Middle frontal gyrus (tissue), 1 donor: Measurements from ENCODE around the gene CDHR1.

Experiments
- DNase-seq: peaks from one replicate; pipeline ENCODE4 v3.0.0-alpha.2; 2015; ENCODE audit warnings: low spot score; ENCODE audit errors: extremely low spot score

CDHR1 gene

DNA sequence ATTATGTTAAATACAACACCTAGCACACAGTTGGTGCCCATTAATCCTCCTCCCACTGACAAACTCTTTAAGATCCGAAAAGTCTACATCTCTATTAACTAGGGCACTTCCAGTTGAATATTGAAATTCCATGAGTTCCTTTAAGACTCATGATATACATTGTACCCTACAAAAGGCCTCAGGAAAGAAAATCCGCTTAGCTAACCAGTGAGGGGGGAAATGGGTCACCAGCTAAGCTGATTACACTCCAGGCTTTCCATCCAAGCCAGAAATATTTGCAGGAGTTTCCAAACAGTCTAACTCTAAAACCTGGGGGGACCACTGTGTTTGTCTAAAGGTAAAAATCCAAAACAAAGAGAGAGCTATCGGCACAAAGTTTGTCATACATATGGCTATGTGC is 32.3 kb downstream of the CDHR1 start:
- no peak for DNase-seq

DNA sequence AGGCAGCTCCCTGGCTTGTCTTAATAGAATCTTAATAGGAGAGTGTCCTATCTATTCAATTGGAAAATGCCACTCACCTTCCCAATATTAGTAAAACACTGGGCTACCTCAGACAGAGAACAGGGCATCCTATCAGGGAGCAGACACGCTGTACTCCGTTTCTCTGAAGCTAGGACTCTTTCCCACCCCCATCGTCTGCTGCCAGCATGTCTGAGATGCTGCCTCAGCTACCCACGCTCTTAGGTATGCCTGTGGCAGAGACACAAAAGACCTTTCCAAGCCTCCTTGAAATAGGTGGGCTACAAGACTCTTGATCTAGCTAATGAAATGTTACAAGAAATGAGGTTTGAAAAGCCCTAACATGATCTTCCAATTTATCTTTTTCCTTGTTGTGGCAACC is 33.5 kb downstream of the CDHR1 start:
- DNase-seq: no peak

DNA sequence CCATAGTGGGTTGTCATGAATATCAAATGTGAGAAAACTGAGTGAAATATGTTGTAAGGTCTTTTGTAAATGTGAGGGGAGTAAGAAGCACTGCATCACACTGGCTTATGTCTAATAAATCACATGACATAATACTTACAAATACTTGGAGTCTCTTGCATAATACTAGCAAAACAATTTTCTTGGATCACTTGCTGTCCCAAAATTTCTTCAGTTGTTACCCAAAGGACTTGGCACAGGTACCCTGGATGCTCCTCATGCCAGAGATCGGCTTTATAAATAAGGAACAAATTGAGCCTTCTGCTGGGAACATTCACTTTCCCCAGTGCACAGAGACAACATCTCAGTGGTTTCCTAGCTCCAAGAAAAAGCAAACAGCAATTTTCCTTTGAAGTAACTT is 36.0 kb downstream of the CDHR1 start:
- no peak for DNase-seq

DNA sequence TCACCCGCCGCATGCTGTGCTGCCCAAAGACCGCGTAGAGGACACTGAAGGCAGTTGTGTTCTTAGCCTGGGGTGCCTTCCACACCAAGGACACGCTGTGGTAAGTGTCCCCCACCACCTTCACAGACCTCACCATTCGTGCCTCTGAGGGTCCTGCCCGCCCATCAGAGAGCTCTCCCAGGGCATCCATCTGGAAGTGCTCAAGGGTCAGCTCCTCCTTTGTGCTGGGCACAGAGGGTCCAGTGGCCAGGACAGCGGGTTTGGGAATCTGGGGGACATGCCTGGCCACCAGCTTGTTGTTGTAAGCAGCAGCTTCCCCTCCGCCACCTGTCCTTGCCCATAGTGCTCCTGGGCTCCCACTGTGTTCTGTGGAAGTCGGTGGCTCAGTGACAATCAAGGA is 38.0 kb downstream of the CDHR1 start:
- no peak for DNase-seq

DNA sequence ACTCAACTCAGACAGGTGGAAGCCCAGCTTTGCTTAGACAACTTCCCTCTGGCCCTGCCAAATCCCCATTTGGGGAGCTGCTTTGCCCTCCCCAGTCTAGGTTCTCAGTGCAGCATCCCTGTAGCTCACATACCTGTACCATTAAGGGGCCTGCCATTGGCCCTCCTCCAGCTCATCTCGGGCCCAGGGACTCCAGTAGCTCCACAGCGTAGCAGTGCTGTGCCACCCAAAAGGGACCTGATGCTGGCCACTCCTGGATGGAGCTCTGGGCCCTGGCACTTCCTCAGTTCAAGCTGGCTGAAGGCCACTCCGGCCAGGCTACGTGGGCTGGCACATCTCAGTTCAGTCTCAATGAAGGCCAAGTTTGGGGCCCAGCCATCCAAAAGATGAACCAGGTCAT is 39.6 kb downstream of the CDHR1 start:
- DNase-seq: no peak

DNA sequence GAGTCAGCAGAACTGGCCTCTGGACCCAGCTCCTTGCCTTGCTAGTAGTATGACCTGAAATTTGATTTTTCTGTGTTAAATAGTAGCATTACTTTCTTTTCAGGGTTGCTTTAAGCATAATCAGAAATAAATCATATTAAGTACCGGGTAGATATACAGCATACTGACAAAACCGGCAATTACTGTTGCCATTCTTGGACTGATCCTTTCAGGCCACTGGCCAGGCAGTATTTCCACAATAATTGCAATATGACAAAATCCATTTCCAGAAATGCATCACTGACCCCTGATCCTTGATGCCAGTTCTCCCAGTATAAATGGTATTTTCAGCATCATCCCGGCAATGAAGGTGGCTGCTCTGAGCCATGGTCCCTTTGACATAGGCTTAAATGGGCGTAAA is 40.1 kb downstream of the CDHR1 start:
- no peak for DNase-seq

DNA sequence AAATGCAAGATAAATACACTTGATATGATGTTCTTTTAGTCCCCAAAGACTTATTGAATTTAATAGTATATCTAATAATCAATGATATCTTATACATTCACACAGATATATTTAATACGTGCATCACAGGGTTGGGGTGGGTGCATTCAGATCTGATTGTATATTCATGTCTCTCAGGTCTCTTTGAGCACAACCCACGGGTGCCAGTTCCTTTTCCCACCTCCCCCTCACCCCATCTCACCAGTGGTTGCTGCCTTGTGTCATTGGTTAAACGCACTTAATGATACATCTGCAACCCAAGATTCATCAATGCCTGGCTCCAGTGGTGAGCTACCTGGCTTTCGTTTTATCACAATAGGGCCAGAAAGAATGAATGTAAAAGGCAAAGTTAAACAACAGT is 40.8 kb downstream of the CDHR1 start:
- no peak for DNase-seq

DNA sequence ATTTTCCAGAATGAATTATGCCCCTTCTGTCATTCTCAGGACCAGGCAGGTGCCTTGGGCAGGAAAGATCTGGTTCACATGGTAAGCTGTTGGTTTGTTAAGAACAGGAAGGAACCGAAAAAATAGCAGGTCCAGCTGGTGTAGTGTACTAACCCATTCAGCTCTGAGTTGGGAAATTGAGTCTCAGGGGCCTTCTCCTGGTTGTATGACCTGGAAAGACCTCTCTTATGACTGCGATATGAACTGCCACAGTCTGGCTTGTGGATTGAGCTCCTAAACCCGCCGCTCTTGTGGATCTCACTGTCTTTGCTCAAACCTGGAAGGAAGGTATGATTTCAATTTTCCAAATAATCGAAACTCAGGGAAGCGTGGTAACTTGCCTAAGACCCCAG is 42.5 kb downstream of the CDHR1 start:
- no peak for DNase-seq

DNA sequence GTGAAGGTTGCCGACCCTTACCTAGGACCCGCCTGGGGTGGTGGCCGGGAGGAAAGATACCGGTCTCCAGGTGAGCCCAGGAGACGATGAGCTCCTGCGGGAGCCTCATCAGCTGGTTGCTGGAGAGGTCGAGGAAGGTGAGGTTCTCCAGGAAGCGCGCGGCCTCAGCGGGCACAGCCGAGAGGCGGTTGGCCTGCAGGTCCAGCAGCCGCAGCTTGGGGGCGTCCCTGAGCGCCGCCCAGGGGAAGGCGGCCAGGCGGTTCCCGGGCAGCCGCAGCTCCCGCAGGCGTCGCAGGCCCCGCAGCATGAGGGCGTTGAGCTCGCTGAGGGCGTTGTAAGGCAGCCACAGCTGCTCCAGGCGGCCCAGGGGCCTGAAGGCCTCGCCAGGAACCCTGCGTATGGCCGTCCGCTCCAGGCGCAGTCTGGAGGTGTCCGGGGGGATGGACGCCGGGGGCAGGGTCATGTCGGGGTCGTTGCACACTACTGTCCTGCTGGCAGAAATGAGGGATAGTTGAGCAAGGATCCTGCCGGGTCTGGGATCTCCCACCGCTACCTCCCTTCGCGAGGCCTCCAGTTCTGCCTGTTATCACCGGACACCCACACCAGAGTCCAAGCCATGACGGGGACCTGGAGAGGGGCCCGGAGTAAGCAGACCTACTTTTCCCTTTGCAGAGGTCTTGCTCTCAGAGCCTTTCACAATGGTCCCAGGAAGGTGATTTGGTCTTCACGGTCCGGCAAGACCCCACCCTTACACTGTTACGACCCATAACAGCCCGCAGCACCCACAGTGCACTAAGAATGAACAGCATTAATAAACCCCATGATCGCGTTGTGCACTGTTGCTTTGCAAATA is 43.1 kb downstream of the CDHR1 start:
- no peak for DNase-seq

DNA sequence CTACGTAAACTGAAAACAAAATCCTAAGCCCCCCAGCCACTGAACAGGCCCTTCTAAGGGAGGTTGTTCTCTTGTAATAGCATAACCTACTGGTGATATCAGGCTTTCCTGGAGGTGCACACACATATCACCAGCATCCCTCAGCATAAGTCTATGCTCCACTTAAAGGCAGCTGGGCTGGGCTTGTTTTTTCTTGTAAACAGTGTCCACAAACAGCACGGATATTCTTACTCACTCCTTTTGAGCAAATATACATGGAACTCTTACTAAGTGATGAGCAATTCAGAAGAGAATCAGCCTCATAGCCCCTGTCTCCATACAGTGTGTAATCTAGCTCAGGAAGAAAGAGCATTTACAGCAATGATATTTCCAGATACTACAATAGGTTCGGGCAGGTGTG is 44.6 kb downstream of the CDHR1 start:
- no peak for DNase-seq

DNA sequence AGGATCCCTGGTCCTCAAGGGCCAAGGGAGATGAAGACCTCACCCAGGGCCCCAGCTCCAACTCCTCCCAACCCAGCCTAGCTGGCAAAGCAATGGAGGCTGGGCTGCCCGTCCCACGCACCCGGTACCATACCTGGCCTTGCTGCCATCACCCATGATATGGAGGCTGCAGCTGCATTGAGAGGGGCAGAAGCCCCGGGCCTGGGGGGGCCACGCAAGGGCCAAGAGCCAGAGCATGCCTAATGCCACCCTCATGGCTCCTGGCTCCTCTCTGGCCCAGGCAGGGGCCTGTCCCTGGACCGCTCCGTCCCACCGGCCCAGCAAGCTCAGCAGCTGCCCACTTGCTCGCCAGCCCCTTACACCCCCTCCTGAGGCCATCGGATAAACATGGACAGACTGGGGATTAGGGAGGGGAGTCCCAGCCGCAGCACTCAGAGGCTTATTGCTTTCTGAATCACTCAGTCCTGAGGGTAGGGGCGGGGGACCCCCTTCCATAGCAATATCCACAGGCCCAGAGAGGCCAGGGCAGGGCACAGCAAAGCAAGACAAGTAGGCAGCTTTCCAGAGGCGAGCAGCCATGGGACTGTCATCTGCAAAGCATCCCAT is 47.0 kb downstream of the CDHR1 start, which contains the start of gene LRIT1:
TSS of gene LRIT1 (minus strand) at position 362 of the 606 bp plus-strand sequence. CDS start at position 255, 107 bp downstream.
- DNase-seq: no peak

DNA sequence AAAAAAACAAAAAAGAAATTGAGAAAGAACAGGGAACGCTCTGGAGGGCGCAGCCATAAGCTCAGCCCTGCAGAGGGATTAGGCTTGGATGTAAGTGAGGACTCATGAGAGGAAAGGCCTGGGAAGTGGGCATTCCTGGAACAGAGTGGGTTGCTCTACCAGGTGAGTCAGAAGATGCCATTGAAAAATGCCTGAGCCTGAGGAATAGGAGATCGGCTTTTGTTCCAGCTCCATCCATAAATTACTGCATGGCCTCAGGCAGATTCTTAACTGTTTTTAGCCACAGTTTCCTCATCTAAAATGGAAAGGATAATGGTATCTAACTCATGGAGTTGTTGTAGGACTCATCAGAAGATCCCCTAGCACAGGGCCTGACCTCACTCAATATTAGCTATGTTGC is 49.4 kb downstream of the CDHR1 start:
- DNase-seq: no peak

DNA sequence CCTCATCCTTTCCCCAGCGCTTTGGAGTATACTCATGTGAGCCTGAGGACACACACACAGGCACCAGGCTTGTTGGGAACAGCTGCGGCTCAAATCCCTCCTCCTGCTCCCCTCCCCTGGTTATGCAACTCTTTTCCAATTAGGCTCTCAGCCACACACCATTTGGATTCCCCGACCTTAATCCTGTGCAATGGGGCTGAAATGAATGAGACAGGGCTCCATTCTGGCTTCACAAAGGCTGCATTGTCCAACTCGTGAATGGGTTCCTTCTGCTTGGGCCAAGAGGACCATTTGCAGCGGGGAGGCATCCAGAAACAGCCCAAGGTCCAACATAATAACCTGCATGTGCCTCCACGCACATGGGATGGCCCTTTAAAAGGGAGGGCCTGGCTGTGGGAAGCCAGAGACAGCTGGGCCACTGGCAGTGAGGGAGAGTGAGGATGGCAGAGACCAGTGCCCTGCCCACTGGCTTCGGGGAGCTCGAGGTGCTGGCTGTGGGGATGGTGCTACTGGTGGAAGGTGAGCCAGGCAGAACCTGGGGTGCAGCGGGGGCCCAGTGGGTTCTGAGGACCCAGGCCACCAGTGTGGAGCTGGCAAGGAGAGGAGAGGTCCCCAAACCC is 50.4 kb downstream of the CDHR1 start, which contains the start of gene RGR:
TSS of gene RGR (plus strand) at position 403 of the 620 bp plus-strand sequence. CDS start at position 441, 38 bp downstream.
- DNase-seq: peak; percentile 90

DNA sequence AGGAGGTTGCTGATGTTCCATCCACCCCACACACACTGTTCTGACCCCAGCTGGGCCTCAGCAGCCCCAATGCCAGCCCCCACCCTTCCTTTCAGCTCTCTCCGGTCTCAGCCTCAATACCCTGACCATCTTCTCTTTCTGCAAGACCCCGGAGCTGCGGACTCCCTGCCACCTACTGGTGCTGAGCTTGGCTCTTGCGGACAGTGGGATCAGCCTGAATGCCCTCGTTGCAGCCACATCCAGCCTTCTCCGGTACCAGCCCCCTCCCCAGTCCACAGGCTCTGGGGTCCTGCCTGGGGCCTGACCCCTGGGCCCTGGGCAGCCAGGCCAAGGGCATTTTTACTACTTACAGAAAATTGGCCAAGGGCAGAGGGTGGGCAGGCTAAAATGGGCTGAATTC is 53.2 kb downstream of the CDHR1 start:
- no peak for DNase-seq

DNA sequence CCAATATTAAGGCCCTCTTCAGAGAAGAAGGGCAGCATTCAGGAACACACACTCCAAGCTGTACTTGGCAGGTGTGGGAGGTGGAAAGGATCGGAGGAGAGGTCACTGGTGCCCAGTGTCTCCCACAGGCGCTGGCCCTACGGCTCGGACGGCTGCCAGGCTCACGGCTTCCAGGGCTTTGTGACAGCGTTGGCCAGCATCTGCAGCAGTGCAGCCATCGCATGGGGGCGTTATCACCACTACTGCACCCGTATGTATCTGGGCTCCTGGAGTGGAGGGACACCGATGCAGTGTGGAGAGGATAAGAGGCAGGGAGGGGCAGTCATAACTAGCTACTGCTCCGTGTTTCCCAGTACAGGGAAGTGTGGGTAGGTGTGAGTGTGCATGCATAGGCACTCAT is 54.5 kb downstream of the CDHR1 start:
- no peak for DNase-seq

DNA sequence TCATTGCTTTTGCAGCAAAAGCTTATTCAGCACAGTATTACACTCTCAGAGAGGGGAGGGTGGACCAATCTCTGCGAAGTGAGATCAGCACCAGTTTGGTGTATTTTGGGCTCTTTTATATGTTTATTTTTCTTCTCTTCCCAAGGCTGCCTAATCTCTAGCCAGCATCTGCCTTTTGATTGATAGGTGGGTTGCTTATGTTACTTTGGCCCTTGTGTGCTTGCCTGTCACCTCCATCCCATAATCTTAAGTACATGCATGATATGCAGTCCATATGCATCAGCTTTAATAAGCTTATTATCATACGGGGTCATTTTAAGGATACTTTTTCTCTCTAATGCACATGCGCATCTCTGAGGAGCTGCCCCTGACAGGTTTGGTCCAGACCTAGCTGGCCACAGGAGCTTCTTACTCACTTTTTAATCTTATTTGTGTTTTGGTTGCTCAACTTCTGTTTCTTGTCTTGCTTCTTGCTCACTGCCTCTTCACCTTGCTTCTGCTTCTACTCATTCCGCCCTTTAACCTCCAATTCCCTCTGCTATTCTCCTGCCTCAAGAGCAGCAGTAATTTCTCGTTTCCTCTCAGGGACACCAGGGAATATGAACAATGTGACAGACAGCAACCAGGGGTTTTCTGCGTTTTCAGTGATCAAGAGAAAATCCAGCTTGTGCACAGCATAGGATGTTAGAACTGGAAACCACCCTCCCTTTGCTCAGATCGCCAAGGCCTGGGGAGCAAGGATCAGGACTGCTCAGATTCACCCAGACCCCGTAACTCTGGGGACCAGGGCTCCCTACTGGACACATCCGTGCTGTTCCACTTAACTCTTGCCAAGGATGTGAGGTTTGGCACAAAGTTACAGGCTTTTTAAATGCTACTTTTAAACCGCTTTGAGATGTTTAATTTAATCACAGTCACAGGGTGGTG is 60.5 kb downstream of the CDHR1 start:
- no peak for DNase-seq

DNA sequence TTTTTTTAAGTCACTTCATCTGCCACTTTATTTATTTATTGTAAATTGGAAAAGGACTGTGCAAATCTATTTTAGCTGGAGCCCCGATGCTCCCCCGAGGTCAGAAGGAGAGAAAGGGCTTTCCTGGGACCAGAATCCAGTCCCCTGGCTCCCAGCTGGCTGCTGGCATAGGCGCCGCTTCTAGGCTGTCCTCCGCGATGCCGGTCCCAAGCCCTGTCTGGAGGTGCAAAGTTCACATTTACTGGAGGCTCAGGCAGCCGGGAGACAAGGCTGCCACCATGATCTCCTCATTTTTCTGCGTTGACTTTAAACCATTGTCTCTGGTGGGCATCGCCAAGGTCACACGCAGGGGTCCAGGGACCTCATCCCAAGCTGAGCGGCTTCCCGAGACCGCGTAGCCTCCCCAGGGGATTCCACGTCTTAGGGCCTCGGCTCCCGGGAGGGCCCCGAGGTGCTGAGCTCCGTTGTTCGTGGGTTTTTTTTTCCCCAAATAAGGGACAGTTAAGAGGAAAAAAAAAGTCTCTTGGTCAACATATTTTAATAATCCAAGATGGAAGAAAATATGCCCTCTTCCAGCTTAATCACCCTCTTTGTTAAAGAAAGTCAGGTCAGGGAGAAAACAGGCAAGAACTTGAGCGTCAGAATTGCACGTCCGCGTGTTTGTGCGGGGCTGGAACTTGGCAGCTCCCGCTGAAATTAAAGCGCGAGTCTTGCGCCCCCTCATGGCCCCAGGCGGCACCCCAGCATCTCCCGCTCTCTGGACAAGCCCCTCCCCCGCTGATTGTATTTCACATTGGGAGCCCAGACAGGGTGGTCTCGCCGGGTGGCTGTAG is 62.4 kb downstream of the CDHR1 start:
- DNase-seq: no peak

DNA sequence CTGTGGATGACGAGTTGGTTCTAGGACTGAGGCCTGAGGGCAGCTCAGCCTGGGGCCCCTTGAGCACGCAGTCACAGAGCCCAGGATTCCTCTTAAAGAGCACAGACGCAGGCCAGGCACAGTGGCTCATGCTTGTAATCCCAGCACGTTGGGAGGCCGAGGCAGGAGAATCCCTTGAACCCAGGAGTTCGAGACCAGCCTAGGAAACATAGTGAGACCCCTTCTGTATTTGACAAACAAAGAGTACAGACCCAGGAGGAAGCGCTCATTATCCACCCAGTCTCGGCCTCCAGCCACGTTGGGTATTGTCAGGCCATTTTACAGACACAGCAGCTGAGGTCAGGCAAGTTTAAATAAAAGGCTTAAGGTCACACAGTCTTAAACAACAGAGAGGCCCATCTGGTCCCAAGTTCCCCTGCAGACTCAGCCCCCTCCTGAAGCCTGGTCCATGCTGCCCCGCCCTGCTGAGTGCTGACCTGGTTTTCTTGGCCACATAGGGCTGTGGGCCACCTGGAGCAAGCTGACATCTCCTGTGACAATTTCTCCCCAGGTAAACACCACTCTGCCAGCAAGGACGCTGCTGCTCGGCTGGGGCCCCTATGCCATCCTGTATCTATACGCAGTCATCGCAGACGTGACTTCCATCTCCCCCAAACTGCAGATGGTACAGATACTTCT is 63.1 kb downstream of the CDHR1 start:
- no peak for DNase-seq

DNA sequence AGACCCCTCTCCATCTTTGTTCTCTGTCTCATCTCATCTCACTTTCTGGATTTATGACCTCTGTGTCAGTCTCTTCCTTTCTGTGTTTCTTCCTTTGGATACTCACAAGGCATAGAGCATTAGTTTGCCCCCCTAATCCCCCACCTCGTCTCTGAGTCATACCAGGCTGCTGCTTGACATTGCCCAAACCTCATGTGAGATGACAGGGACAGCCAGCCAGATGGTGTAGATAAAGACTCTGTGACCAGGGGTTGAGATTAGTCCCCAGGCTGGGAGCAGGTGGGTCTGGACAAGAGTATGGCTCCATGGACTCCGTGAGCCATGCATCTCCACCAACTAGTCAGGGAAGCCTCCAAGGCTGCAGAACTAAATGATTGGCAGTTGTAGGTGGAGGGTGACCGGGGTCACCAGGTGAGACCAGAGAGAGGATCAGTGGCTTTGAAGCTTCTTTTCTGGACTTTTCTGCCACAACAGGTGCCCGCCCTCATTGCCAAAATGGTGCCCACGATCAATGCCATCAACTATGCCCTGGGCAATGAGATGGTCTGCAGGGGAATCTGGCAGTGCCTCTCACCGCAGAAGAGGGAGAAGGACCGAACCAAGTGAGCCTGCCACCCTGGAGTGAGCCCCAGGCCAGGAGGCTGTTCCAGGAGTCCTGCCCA is 63.8 kb downstream of the CDHR1 start:
- no peak for DNase-seq
